ENCODE results near the gene PLXDC2. TPM values are rescaled to one million over a fixed set of nuclear protein-coding genes. Genes with fewer than 3 reads are reported as not detected.

Gene PLXDC2
- total RNA-seq, 1 experiment from 2014 or later = 0.20 TPM

DNA sequence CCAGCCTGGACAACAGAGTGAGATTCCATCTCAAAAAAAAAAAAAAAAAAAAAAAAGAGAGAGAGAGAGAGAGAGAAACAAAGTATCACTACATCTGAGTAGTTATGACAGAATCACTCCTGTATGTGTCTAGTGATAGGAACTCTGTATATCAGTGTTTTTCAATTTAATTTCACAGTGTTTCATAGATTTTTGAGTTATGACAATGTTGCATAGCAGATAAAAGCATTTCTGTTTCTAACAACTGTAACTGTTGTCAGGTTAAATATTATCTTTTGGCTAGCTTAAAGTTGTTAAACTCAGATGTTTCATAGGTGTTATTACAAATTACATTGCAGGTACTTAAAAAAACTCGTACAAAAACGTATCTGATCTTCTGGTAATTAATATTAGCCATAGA is 60.3 kb downstream of the PLXDC2 start:
- no peak for ATAC-seq
- no TSS peak for BruUV-seq (replicated peaks)
- intact Hi-C loops (cut with micrococcal nuclease) = no loop called here
- Histone ChIP-seq H3K9me2 (ENCODE audit: insufficient read depth) (no peaks in the 10 kb centered on the region), H3K27me3 (ENCODE audit: insufficient read depth, low read length) (no peaks in the 10 kb centered on the region), H2AFZ (ENCODE audit: low read depth, low read length, poor library complexity, severe bottlenecking) (no peak overlapping the region), H3K4me3 (replicated peaks in 1 of 2; ENCODE audit: low read depth in 1 of 2, low read length in 2 of 2) (no peak overlapping the region), H3K4me1 (ENCODE audit: control insufficient read depth in 1 of 2, insufficient read depth in 2 of 2, low read length in 2 of 2) (no peaks in the 10 kb centered on the region), H4K20me1 (ENCODE audit: insufficient read depth) (no peaks in the 10 kb centered on the region), H3K4me2 (ENCODE audit: low read length) (no peak overlapping the region), H3K9ac (ENCODE audit: low read length) (no peak overlapping the region), H3K27ac (ENCODE audit: low read depth, low read length) (no peak overlapping the region), H3K9me3 (ENCODE audit: control insufficient read depth in 1 of 2, insufficient read depth in 1 of 2, low read depth in 1 of 2, low read length in 2 of 2) (peaks cover 7 to 21% of the 10 kb centered on the region in 2 experiments; a peak in 2 of 4 replicates), H3K36me3 (ENCODE audit: control insufficient read depth in 1 of 2, insufficient read depth in 2 of 2, low read length in 2 of 2) (no peaks in the 10 kb centered on the region; a peak in 1 of 4 replicates), H3K79me2 (ENCODE audit: insufficient read depth, low read length) (no peaks in the 10 kb centered on the region)
- no peak for TF ChIP-seq ELF1 (IDR thresholded peaks at IDR 0.05; ENCODE audit: borderline replicate concordance, low read depth)
- TF ChIP-seq YY1 (IDR thresholded peaks at IDR 0.05; ENCODE audit: extremely low read depth, insufficient replicate concordance, low read depth, low read length) = no peak
- TF ChIP-seq, protein P1, sequence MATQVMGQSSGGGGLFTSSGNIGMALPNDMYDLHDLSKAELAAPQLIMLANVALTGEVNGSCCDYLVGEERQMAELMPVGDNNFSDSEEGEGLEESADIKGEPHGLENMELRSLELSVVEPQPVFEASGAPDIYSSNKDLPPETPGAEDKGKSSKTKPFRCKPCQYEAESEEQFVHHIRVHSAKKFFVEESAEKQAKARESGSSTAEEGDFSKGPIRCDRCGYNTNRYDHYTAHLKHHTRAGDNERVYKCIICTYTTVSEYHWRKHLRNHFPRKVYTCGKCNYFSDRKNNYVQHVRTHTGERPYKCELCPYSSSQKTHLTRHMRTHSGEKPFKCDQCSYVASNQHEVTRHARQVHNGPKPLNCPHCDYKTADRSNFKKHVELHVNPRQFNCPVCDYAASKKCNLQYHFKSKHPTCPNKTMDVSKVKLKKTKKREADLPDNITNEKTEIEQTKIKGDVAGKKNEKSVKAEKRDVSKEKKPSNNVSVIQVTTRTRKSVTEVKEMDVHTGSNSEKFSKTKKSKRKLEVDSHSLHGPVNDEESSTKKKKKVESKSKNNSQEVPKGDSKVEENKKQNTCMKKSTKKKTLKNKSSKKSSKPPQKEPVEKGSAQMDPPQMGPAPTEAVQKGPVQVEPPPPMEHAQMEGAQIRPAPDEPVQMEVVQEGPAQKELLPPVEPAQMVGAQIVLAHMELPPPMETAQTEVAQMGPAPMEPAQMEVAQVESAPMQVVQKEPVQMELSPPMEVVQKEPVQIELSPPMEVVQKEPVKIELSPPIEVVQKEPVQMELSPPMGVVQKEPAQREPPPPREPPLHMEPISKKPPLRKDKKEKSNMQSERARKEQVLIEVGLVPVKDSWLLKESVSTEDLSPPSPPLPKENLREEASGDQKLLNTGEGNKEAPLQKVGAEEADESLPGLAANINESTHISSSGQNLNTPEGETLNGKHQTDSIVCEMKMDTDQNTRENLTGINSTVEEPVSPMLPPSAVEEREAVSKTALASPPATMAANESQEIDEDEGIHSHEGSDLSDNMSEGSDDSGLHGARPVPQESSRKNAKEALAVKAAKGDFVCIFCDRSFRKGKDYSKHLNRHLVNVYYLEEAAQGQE (IDR thresholded peaks at IDR 0.05; ENCODE audit: low read depth) = no peak
- no peak for TF ChIP-seq TCF7L2 (IDR thresholded peaks at IDR 0.05; ENCODE audit: borderline replicate concordance, extremely low read depth, insufficient read depth, insufficient read length)
- TF ChIP-seq POLR2AphosphoS5 (IDR thresholded peaks at IDR 0.05; ENCODE audit: low read depth, low read length) = no peak
- TF ChIP-seq, protein P2, sequence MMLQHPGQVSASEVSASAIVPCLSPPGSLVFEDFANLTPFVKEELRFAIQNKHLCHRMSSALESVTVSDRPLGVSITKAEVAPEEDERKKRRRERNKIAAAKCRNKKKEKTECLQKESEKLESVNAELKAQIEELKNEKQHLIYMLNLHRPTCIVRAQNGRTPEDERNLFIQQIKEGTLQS (IDR thresholded peaks at IDR 0.05) = no peak
- TF ChIP-seq FOSL1 (IDR thresholded peaks at IDR 0.05; ENCODE audit: low read depth) = no peak
- TF ChIP-seq POLR2A (IDR thresholded peaks at IDR 0.05; ENCODE audit: borderline replicate concordance, extremely low read depth, insufficient read depth, insufficient read length) = no peak
- no peak for TF ChIP-seq SIN3A (IDR thresholded peaks at IDR 0.05; ENCODE audit: low read depth)
- TF ChIP-seq ZNF274 (IDR thresholded peaks at IDR 0.05; ENCODE audit: low read depth, low read length) = no peak
- TF ChIP-seq SRF (IDR thresholded peaks at IDR 0.05; ENCODE audit: low read depth) = no peak
- no peak for TF ChIP-seq ZFX (IDR thresholded peaks at IDR 0.05)
- TF ChIP-seq SP1 (IDR thresholded peaks at IDR 0.05; ENCODE audit: low read depth) = no peak
- no peak for TF ChIP-seq JUND (IDR thresholded peaks at IDR 0.05)
- TF ChIP-seq EZH2phosphoT487 (IDR thresholded peaks at IDR 0.05; ENCODE audit: borderline replicate concordance) = no peak
- TF ChIP-seq CEBPB (IDR thresholded peaks at IDR 0.05; ENCODE audit: low read depth) = no peak
- TF ChIP-seq, protein P3, sequence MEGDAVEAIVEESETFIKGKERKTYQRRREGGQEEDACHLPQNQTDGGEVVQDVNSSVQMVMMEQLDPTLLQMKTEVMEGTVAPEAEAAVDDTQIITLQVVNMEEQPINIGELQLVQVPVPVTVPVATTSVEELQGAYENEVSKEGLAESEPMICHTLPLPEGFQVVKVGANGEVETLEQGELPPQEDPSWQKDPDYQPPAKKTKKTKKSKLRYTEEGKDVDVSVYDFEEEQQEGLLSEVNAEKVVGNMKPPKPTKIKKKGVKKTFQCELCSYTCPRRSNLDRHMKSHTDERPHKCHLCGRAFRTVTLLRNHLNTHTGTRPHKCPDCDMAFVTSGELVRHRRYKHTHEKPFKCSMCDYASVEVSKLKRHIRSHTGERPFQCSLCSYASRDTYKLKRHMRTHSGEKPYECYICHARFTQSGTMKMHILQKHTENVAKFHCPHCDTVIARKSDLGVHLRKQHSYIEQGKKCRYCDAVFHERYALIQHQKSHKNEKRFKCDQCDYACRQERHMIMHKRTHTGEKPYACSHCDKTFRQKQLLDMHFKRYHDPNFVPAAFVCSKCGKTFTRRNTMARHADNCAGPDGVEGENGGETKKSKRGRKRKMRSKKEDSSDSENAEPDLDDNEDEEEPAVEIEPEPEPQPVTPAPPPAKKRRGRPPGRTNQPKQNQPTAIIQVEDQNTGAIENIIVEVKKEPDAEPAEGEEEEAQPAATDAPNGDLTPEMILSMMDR (IDR thresholded peaks at IDR 0.05 in 2 of 3, conservative IDR thresholded peaks at IDR 0.05 in 1 of 3; ENCODE audit: borderline replicate concordance in 1 of 3, insufficient read depth in 1 of 3, low read depth in 2 of 3, low read length in 2 of 3) = no peak
- TF ChIP-seq, protein P4, sequence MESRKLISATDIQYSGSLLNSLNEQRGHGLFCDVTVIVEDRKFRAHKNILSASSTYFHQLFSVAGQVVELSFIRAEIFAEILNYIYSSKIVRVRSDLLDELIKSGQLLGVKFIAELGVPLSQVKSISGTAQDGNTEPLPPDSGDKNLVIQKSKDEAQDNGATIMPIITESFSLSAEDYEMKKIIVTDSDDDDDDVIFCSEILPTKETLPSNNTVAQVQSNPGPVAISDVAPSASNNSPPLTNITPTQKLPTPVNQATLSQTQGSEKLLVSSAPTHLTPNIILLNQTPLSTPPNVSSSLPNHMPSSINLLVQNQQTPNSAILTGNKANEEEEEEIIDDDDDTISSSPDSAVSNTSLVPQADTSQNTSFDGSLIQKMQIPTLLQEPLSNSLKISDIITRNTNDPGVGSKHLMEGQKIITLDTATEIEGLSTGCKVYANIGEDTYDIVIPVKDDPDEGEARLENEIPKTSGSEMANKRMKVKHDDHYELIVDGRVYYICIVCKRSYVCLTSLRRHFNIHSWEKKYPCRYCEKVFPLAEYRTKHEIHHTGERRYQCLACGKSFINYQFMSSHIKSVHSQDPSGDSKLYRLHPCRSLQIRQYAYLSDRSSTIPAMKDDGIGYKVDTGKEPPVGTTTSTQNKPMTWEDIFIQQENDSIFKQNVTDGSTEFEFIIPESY (IDR thresholded peaks at IDR 0.05; ENCODE audit: extremely low read depth, insufficient replicate concordance, low read length) = no peak
- no peak for TF ChIP-seq EZH2 (IDR thresholded peaks at IDR 0.05)
- no peak for DNase-seq (ENCODE audit: low read depth, low spot score)
- RAD21 ChIA-PET (ENCODE audit: low non-redundant PET in 1 of 2, low total read pairs in 2 of 2, uncharacterized antibody in 2 of 2, unreplicated experiment in 2 of 2) = no interaction called here
- CTCF ChIA-PET = no interaction called here
- POLR2A ChIA-PET = no interaction called here

All from HCT116 (cell line).